Parathyroid adenoma (tissue), 2 donors: ENCODE data around the gene MYL4.
A peak's percentile ranks its signal among the peaks of the same experiment; 100 is the strongest.

Source experiments
- H2AFZ ChIP-seq: fragments of 300-600 bp; sonication (generic); one replicate; pipeline ENCODE4 v1.7.0; 2017; ENCODE audit warnings: antibody characterized with exemption, mild to moderate bottlenecking
- H3K27ac ChIP-seq: fragments of 300-600 bp; sonication (generic); one replicate; pipeline ENCODE4 v1.7.0; 2017
- H3K27me3 ChIP-seq: fragments of 300-600 bp; sonication (generic); one replicate; pipeline ENCODE4 v1.7.0; 2017; ENCODE audit warnings: low read length; ENCODE audit not compliant: control insufficient read depth, insufficient read depth
- H3K36me3 ChIP-seq: fragments of 300-600 bp; sonication (generic); one replicate; pipeline ENCODE4 v1.7.0; 2017; ENCODE audit warnings: low read length; ENCODE audit not compliant: control insufficient read depth, insufficient read depth
- H3K4me1 ChIP-seq: fragments of 300-600 bp; sonication (generic); one replicate; pipeline ENCODE4 v1.7.0; 2017; ENCODE audit warnings: control low read depth
- H3K4me2 ChIP-seq: fragments of 300-600 bp; sonication (generic); one replicate; pipeline ENCODE4 v1.7.0; 2017; ENCODE audit warnings: low read length
- H3K4me3 ChIP-seq: fragments of 300-600 bp; sonication (generic); one replicate; pipeline ENCODE4 v1.7.0; 2017; ENCODE audit warnings: low read depth, low read length
- H3K79me2 ChIP-seq: fragments of 300-600 bp; sonication (generic); one replicate; pipeline ENCODE4 v1.7.0; 2017; ENCODE audit warnings: control low read depth
- H3K9ac ChIP-seq: fragments of 300-600 bp; sonication (generic); one replicate; pipeline ENCODE4 v1.7.0; 2017; ENCODE audit warnings: mild to moderate bottlenecking
- H3K9me3 ChIP-seq: fragments of 300-600 bp; sonication (generic); one replicate; pipeline ENCODE4 v1.7.0; 2017; ENCODE audit warnings: low read length; ENCODE audit not compliant: control insufficient read depth
- TF ChIP-seq, protein P1 (sequence below): fragments of 300-600 bp; sonication (generic); IDR thresholded peaks from one replicate; pipeline ENCODE4 v1.7.0; 2017; ENCODE audit warnings: antibody characterized with exemption, mild to moderate bottlenecking
- donor health status: primary hyperparathyroidism.

Gene MYL4

DNA sequence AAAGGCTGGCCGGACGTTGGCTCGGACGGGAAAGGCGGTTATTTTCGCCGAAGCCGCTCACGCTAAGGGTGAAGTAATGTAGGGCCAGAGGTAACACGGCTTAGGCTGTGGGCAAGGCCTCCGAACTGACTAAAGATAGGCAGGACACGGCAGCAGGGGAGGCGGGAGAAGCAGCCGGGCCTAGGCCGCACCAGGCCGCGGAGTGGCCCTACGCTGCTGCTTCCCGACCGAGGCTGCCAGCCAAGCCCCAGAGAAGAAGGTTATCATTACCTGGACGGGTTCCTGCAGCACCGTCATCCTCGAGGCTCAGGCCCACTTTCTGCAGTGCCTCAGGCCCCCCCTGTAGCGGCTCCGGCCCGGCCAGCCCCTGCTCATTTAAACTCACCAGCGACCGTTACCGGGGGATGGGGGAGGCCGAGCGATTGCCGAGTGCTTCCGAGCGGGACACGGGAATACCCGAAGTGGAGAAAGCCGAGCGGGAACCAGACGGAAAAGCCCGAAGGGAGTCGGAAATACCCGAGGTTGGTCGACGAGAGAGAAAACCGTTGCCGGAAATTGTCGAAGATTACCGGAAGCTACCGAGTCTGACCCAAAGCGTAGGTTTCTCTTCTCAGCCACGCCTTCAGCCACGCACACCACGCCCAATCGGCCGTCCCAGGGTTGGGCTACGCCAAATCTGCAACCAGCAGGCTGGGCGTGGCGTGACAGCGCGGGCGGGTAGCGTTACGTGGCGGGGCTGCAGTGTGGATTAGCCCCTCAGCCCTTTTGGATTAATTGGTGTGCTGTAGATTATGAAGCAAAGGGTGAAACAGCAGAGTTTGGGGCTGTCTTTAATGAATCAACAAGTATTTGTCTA lies 20.0 kb upstream of the MYL4 start, which contains the start of gene CDC27:
TSS of gene CDC27 (minus strand) at position 420 of the 856 bp plus-strand sequence. CDS start at position 297, 123 bp downstream.
- Histone ChIP-seq H3K36me3 (no peaks in the 10 kb centered on the region), H3K9me3 (no peaks in the 10 kb centered on the region), H3K27me3 (no peaks in the 10 kb centered on the region), H3K4me2 (peak within 1 kb of the TSS; percentile 78), H3K4me3 (peak within 1 kb of the TSS; percentile 84), H3K79me2 (peaks cover 28% of the 10 kb centered on the region), H3K27ac (peak within 1 kb of the TSS; percentile 86), H3K9ac (peak within 1 kb of the TSS; percentile 91), H2AFZ (peak within 1 kb of the TSS; percentile 95), H3K4me1 (peaks cover 3% of the 10 kb centered on the region)
- TF ChIP-seq, protein P1, sequence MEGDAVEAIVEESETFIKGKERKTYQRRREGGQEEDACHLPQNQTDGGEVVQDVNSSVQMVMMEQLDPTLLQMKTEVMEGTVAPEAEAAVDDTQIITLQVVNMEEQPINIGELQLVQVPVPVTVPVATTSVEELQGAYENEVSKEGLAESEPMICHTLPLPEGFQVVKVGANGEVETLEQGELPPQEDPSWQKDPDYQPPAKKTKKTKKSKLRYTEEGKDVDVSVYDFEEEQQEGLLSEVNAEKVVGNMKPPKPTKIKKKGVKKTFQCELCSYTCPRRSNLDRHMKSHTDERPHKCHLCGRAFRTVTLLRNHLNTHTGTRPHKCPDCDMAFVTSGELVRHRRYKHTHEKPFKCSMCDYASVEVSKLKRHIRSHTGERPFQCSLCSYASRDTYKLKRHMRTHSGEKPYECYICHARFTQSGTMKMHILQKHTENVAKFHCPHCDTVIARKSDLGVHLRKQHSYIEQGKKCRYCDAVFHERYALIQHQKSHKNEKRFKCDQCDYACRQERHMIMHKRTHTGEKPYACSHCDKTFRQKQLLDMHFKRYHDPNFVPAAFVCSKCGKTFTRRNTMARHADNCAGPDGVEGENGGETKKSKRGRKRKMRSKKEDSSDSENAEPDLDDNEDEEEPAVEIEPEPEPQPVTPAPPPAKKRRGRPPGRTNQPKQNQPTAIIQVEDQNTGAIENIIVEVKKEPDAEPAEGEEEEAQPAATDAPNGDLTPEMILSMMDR = no peak

DNA sequence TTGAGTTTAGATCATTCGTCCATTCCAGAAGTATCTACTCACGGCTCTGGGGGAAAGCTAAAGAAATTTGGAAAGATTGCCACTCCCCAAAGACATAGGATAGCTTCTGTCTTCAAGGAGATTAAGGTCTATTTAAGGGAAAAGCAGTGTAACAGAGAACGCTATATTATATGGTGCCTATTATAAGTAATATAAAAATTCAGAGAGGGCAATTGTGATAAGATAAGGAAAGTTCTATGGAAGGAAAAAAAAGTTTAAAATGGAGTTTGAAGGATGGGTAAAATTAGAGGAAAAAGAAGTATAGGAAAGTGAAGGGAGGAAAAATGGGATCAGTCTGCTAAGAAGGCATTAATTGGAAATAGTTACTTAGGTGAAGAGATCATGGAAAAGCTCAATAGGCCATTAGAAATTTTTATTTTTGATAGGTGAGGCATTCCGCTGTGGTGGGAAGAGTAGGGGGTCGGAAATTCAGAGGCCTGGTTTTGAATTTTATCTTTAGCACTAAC lies 19.4 kb upstream of the MYL4 start:
- Histone ChIP-seq H3K4me2 (peak overlapping the region; percentile 70), H3K9me3 (no peaks in the 10 kb centered on the region), H3K36me3 (no peaks in the 10 kb centered on the region), H2AFZ (peak overlapping the region; percentile 95), H3K79me2 (peaks cover 22% of the 10 kb centered on the region), H3K27ac (peak overlapping the region; percentile 86), H3K4me3 (peak overlapping the region; percentile 84), H3K9ac (no peak overlapping the region), H3K27me3 (no peaks in the 10 kb centered on the region), H3K4me1 (peaks cover 3% of the 10 kb centered on the region)
- TF ChIP-seq, protein P1 = no peak

DNA sequence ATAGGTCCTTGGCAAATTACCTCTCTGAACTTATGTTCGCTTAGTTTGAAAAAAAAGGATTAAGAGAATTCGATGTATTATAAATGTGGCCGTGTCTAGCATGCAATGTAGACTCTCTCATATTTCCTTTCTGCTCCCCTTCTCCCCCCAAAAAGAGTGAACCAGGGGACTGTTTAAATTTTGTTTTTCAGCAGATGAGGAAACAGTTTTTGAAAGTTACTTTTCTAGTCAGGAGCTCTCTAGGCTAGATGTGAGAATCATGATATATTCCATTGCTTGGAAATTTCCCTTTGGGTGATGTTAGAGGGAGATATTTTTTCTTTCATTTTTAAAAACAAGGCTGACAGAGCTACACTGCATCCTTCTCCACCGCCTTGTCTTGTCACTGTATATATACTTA lies 18.9 kb upstream of the MYL4 start:
- H3K9me3 ChIP-seq = no peaks in the 10 kb centered on the region
- H3K4me2 ChIP-seq = no peak overlapping the region
- no peak overlapping the region for H3K4me3 ChIP-seq
- peaks cover 19% of the 10 kb centered on the region for H3K79me2 ChIP-seq
- no peak overlapping the region for H3K9ac ChIP-seq
- H3K27ac ChIP-seq = no peak overlapping the region
- H3K4me1 ChIP-seq = peaks cover 3% of the 10 kb centered on the region
- no peaks in the 10 kb centered on the region for H3K36me3 ChIP-seq
- TF ChIP-seq, protein P1 = no peak
- no peak overlapping the region for H2AFZ ChIP-seq
- no peaks in the 10 kb centered on the region for H3K27me3 ChIP-seq

DNA sequence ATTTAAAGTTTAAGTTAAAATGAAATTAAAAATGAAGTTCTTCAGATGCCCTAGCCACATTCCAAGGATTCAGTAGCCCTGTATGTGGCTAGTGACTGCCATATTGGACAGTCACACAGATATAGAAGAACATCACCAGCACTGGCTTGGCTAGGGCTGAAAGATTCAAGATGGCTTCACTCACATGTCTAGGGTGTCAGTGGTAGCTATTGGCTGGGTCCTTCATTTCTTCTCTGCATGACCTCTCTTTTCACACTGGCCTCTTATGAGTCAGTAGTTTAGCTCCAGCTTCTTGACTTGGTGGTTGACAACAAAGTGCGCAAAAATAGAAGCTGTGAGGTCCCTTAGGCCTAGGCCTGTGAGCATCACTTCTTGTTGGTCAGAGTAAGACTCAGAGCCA lies 18.4 kb upstream of the MYL4 start:
- H3K27me3 ChIP-seq = no peaks in the 10 kb centered on the region
- H3K36me3 ChIP-seq = no peaks in the 10 kb centered on the region
- H3K9ac ChIP-seq = no peak overlapping the region
- H3K4me3 ChIP-seq = no peak overlapping the region
- H3K27ac ChIP-seq = no peak overlapping the region
- H3K4me2 ChIP-seq = no peak overlapping the region
- H3K9me3 ChIP-seq = no peaks in the 10 kb centered on the region
- H2AFZ ChIP-seq = no peak overlapping the region
- TF ChIP-seq, protein P1 = no peak
- peaks cover 3% of the 10 kb centered on the region for H3K4me1 ChIP-seq
- H3K79me2 ChIP-seq = peaks cover 15% of the 10 kb centered on the region
